Natural killer cell treated with Interleukin-12 subunit alpha and Interleukin-12 subunit beta and Interleukin-15 and Interleukin-18, amount 100 ng/mL, for 72 hours (primary cell): ENCODE data around the gene CKAP2L. TPM values are rescaled to one million over a fixed set of nuclear protein-coding genes. Genes with fewer than 3 reads are reported as not detected.
A peak's percentile ranks its signal among the peaks of the same experiment; 100 is the strongest.

Experiments
- ATAC-seq, 2 donors: fragments of 150-1000 bp; cut with Tn5 transposase in 1 of 2; sonication (Bioruptor Pico), chemical (Tn5 transposase) in 1 of 2; 2 replicates each; pipeline ENCODE4 v1.10.0; 2021
- DNase-seq: peaks from one replicate; pipeline ENCODE4 v3.0.0; 2022; ENCODE audit warnings: low spot score
- H3K27ac Mint-ChIP-seq, 2 donors: 1 replicate in 1 of 2; 2 replicates in 1 of 2; pipeline ENCODE4 v1.8.0; 2022; ENCODE audit warnings: mixed read lengths in 2 of 2, mild to moderate bottlenecking in 1 of 2, moderate library complexity in 1 of 2
- H3K27me3 Mint-ChIP-seq, 2 donors: 1 replicate in 1 of 2; 2 replicates in 1 of 2; pipeline ENCODE4 v1.8.0; 2022; ENCODE audit warnings: mixed read lengths in 2 of 2
- H3K36me3 Mint-ChIP-seq: one replicate; pipeline ENCODE4 v1.8.0; 2022; ENCODE audit warnings: mixed read lengths
- H3K4me1 Mint-ChIP-seq, 2 donors: 1 replicate in 1 of 2; 2 replicates in 1 of 2; pipeline ENCODE4 v1.8.0; 2022; ENCODE audit warnings: low read depth in 2 of 2, mixed read lengths in 2 of 2, mild to moderate bottlenecking in 1 of 2
- H3K4me3 Mint-ChIP-seq: one replicate; pipeline ENCODE4 v1.8.0; 2022; ENCODE audit warnings: mixed read lengths
- H3K9me3 Mint-ChIP-seq: 2 replicates; pipeline ENCODE4 v1.8.0; 2022; ENCODE audit warnings: mixed read lengths
- total RNA-seq, 2 donors: library from RNA; stranded (reverse); gene quantifications; one replicate each; pipeline ENCODE4 v1.2.3, GENCODE V29; 2022

The CKAP2L gene
- total RNA-seq, 2 donors from 2014 or later, result 26.8 to 45.7 TPM

DNA sequence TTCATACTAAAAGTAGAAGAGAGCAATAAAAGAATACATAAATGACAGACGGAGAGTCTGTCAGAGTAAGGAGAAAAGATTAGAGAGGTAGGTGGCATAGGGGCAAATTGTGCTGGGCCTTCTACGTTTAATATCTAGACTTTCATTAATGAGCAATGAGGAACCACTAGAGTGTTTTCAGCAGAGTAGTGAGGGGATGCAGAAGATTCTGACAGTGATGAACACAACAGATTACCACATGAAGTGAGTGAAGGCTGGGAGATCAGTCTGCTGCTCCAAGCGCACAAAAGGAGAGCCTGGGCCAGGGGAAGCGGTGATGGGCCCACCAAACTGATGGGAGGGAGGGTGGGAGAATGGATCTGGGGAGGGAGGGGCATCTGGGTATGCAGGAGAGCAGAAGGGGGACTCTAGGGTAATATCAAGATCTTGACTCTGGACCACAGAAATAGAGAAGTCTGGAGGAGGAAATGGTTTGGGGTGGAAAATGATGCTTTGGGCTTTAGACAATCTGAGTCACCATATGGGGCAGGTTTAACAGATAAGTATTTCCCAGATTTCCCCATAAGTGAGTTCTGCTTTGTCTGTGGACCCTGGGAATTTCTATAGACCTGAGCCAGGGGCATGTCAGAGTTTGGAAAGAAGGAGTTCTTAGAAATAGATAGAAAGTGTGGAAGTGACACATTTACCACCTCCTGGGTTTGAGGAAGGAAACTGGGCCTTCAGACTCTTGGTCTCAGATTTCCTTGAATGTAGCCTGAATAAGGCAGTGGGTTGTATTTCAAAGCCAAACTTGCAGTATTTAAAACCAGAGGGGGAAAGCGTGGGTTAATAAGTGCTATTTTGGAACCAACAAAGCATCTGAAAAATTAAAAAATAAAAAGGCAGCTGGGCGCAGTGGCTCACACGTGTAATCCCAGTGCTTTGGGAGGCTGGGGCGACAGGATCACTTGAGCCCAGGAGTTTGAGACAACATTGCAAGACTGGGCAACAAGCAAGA lies 34.9 kb upstream of the CKAP2L start:
- Mint-ChIP-seq H3K4me3 (peak overlapping the region; percentile 66), H3K9me3 (peaks cover 3% of the 10 kb centered on the region), H3K4me1 (peaks cover 33 to 39% of the 10 kb centered on the region in 2 donors), H3K36me3 (no peaks in the 10 kb centered on the region), H3K27ac (peak overlapping the region; percentile 68 to 75), H3K27me3 (no peaks in the 10 kb centered on the region)
- DNase-seq (peak; percentile 62), ATAC-seq (peak; percentile 28 to 60)

DNA sequence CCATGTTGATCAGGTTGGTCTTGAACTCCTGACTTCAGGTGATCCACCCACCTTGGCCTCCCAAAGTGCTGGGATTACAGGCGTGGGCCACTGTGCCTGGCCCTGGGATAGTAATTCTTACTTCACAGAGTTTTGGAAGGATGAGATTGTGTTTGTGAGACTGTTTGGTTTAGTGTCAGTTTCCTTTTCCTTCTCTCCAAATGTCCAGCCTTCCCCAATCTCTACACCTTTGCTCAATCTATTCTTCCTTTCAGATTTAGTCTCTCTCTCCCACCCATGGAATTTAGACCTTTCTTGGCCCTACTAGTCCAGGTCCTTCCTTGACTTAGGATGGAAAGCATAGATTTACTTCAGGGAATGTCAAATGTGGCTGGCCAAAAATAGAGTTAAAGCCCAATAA lies 32.1 kb upstream of the CKAP2L start:
- Mint-ChIP-seq H3K4me1 (peaks cover 43 to 45% of the 10 kb centered on the region in 2 donors), H3K4me3 (no peak overlapping the region), H3K36me3 (peaks cover 5% of the 10 kb centered on the region), H3K27me3 (no peaks in the 10 kb centered on the region), H3K9me3 (peaks cover 10% of the 10 kb centered on the region), H3K27ac (peak overlapping the region in 1 of 2 donors; percentile 10)
- ATAC-seq (no peak), DNase-seq (no peak)

DNA sequence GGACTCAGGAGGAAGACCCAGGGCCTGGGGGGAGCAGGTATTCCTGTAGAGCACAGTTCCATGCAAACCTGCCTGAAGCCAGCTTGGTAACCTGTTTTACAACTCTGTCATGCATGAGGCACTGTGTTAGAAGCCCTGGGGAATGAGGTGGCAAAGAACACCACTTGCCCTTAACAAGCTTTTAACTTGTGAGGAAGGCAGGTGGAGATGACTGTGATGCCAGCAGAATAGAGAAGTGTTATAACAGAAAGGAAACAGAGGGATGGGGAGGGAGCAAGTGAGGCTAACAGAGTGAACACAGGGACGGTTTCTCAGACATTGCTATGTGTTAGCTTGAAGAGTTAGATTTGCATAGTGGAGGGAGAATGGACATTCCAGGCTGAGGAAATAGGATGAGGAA lies 31.4 kb upstream of the CKAP2L start:
- H3K27me3 Mint-ChIP-seq, result no peaks in the 10 kb centered on the region
- peaks cover 5% of the 10 kb centered on the region for H3K36me3 Mint-ChIP-seq
- no peak overlapping the region for H3K4me3 Mint-ChIP-seq
- H3K27ac Mint-ChIP-seq, result peak overlapping the region in 1 of 2 donors; percentile 92
- peaks cover 10% of the 10 kb centered on the region for H3K9me3 Mint-ChIP-seq
- DNase-seq, result no peak
- peaks cover 43 to 44% of the 10 kb centered on the region in 2 donors for H3K4me1 Mint-ChIP-seq
- ATAC-seq, result peak; percentile 43 to 48

DNA sequence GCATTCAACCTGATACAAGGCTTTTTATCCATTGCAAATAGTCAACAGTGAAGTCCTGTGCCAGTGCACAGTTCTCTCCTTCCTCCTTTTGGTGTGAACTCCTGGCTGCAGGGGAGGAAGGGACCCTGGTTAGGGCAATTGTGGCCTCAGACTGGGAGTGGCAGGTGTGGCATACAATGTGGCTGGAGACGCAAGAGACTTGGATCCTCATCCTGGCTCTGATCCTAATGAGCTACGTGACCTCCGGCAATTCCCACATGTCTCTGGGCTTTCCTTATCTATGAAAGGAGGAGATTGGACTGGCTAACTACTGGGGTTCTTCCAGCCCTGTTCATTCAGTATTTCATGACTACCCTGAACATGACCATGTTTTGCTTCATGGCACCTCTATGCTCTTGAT lies 30.4 kb upstream of the CKAP2L start:
- H3K9me3 Mint-ChIP-seq, result peaks cover 10% of the 10 kb centered on the region
- DNase-seq (no peak), ATAC-seq (no peak)
- H3K36me3 Mint-ChIP-seq, result peaks cover 5% of the 10 kb centered on the region
- peak overlapping the region in 1 of 2 donors; percentile 92 for H3K27ac Mint-ChIP-seq
- no peak overlapping the region for H3K4me3 Mint-ChIP-seq
- H3K27me3 Mint-ChIP-seq, result no peaks in the 10 kb centered on the region
- peaks cover 37 to 38% of the 10 kb centered on the region in 2 donors for H3K4me1 Mint-ChIP-seq

DNA sequence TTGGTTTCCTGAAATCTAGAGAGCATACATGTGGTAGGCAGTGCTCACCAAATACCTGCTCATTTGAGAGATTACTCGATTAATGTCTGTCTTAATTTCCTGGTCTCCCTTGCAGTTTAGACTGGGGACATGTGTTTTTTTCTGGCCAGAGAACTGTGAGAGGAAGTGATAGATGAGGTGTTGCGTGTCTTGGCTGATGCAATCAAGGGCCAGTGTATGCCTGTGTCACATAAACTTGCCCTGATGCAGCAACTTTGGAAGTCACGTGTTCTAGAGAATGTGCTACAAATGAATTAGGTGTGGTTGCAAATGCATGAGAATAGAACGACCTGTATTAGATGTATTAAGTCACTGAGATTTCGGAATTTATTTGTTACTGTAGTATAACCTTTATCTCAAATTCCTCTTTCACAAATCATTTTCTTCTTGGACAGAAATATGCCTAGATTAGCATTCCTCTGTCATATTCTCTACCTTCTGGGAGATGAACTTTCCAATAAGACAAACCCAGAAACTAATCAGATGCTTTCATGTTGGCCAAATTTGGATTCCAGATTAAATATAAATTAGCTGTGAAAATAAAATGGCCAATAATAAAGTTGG lies 29.8 kb upstream of the CKAP2L start:
- ATAC-seq, result peak; percentile 92
- Mint-ChIP-seq H3K9me3 (peaks cover 10% of the 10 kb centered on the region), H3K27me3 (no peaks in the 10 kb centered on the region), H3K4me3 (peak overlapping the region; percentile 65), H3K27ac (peak overlapping the region; percentile 82 to 92), H3K36me3 (peaks cover 5% of the 10 kb centered on the region), H3K4me1 (peaks cover 31 to 33% of the 10 kb centered on the region in 2 donors)
- DNase-seq, result peak; percentile 85

DNA sequence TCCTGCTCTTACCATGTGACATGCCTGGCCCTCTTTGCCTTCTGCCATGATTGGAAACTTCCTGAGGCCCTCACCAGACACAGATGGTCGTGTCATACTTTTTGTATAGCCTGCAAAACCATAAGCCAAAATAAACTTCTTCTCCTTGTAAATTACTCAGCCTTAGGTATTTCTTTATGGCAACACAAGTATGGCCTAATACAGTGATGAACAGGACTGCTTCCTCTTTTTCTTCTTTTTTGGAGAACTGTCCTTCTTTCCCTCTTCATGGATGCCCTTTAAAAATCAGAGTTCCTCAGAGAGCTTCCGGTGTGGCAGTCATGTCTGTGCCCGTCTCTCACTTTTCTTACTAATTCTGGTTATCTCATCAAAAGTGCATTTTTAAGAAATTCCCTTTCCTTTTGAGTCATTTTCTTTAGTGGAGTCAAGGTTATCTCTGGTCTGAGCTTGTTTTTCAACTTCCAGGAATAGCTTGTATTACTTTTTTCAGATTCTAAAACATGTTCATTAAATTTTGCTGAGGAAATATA lies 29.1 kb upstream of the CKAP2L start:
- H3K27ac Mint-ChIP-seq, result peak overlapping the region; percentile 82 to 92
- peaks cover 5% of the 10 kb centered on the region for H3K36me3 Mint-ChIP-seq
- peak; percentile 42 to 50 for ATAC-seq
- H3K4me1 Mint-ChIP-seq, result peaks cover 26 to 27% of the 10 kb centered on the region in 2 donors
- H3K4me3 Mint-ChIP-seq, result peak overlapping the region; percentile 38
- peaks cover 7% of the 10 kb centered on the region for H3K9me3 Mint-ChIP-seq
- no peak for DNase-seq
- H3K27me3 Mint-ChIP-seq, result no peaks in the 10 kb centered on the region

DNA sequence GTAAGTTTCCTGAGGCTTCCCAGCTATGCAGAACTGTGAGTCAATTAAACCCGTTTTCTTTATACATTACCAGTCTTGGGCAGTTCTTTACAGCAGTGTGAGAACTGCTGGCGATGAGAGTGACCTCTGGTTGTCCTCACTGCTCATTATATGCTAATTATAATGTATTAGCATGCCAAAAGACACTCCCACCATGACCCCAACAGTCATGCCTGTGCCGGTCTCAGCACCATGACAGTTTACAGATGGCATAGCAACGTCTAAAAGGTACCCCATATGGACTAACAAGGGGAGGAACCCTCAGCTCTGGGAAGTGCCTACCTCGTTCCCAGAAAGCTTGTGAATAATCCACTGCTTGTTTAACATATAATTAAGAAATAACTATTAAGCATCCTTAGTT lies 28.0 kb upstream of the CKAP2L start:
- Mint-ChIP-seq H3K27me3 (no peaks in the 10 kb centered on the region), H3K27ac (no peak overlapping the region), H3K4me3 (no peak overlapping the region), H3K9me3 (peaks cover 7% of the 10 kb centered on the region), H3K4me1 (peaks cover 23 to 30% of the 10 kb centered on the region in 2 donors), H3K36me3 (peaks cover 5% of the 10 kb centered on the region)
- no peak for DNase-seq
- ATAC-seq, result no peak

DNA sequence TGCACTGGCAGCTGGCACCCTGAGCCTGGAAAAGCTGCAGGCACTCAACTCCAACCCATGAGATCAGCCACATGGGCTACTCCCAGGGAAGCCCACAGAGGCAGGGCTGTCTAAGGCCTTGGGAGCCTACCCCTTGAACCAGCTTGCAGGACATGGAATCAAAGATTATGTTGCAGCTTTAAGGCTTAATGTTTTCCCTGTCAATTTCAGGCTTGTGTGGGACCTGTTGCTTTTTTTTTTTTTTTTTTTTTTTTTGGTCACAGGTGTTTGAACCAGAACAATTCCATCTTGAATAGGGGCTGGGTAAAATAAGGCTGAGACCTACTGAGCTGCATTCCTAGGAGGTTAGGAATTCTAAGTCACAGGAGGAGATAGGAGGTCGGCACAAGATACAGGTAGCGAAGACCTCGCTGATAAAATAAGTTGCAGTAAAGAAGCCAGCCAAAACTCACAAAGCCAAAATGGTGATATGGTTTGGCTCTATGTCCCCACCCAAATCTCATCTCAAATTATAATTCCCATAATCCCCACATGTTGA lies 27.4 kb upstream of the CKAP2L start:
- H3K36me3 Mint-ChIP-seq, result peaks cover 5% of the 10 kb centered on the region
- no peaks in the 10 kb centered on the region for H3K27me3 Mint-ChIP-seq
- DNase-seq, result no peak
- no peak overlapping the region for H3K27ac Mint-ChIP-seq
- no peak for ATAC-seq
- peaks cover 7% of the 10 kb centered on the region for H3K9me3 Mint-ChIP-seq
- H3K4me3 Mint-ChIP-seq, result no peak overlapping the region
- peaks cover 24 to 36% of the 10 kb centered on the region in 2 donors for H3K4me1 Mint-ChIP-seq

DNA sequence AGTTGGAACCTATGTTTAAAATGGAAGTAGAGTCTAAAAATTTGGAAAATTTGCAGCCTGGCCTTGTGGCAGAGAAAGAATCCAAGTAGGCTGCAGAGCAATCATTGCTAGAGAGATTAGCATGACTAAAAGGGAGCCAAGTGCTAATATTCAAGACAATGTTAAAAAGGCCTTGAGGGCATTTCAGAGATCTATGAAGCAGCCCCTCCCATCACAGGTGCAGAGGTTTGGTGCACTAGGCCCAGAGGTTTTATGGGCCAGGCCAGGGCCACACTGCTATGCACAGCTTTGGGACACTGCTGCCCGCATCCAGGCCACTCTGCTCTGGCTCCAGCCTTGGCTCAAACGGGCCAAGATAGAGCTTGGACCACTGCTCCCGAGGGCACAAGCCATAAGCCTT lies 26.6 kb upstream of the CKAP2L start:
- H3K36me3 Mint-ChIP-seq, result peaks cover 5% of the 10 kb centered on the region
- no peaks in the 10 kb centered on the region for H3K27me3 Mint-ChIP-seq
- DNase-seq (no peak), ATAC-seq (no peak)
- peak overlapping the region in 1 of 2 donors; percentile 34 for H3K27ac Mint-ChIP-seq
- H3K9me3 Mint-ChIP-seq, result peaks cover 7% of the 10 kb centered on the region
- peaks cover 24 to 36% of the 10 kb centered on the region in 2 donors for H3K4me1 Mint-ChIP-seq
- no peak overlapping the region for H3K4me3 Mint-ChIP-seq

DNA sequence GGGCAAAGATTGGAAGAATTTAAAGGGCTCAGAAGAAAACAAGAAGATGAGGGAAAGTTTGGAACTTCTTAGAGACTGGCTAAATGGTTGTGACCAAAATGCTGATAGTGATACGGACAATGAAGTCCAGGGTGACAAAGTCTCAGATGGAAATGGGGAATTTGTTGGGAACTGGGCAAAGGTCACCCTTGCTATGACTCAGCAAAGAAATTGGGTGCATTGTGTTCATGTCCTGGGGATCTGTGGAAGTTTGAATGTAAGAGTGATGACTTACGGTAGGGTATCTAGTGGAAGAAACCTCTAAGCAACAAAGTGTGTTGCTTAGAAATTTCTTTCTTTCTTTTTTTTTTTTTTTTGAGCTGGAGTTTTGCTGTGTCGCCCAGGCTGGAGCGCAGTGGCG lies 25.9 kb upstream of the CKAP2L start:
- Mint-ChIP-seq H3K4me1 (peaks cover 24 to 30% of the 10 kb centered on the region in 2 donors), H3K36me3 (peaks cover 5% of the 10 kb centered on the region), H3K27ac (peak overlapping the region in 1 of 2 donors; percentile 34), H3K4me3 (no peak overlapping the region), H3K9me3 (peaks cover 7% of the 10 kb centered on the region), H3K27me3 (no peaks in the 10 kb centered on the region)
- ATAC-seq (no peak), DNase-seq (no peak)

DNA sequence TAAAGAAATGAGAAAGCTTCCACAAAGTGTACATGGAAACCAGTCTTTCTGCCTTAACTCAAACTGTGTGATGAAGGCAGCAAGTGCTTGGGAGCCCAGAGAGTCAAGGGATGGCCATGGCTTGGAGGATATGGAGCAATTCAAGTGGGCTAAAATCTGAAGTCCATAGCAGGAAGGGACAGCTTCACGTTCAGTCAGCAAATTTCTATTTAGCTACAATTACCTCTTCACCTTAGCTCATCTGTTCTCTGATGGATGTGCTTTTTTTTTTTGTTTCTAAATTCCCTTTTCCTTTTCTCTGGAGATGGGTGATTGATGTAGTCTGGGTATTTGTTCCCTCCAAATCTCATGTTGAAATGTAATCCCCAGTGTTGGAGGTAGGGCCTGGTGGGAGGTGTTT lies 24.8 kb upstream of the CKAP2L start:
- Mint-ChIP-seq H3K9me3 (peaks cover 7% of the 10 kb centered on the region), H3K27me3 (peaks cover 0 to 8% of the 10 kb centered on the region in 2 donors), H3K4me1 (peaks cover 26 to 28% of the 10 kb centered on the region in 2 donors), H3K36me3 (peaks cover 5% of the 10 kb centered on the region), H3K27ac (peak overlapping the region in 1 of 2 donors; percentile 56), H3K4me3 (no peak overlapping the region)
- no peak for DNase-seq
- ATAC-seq, result no peak

DNA sequence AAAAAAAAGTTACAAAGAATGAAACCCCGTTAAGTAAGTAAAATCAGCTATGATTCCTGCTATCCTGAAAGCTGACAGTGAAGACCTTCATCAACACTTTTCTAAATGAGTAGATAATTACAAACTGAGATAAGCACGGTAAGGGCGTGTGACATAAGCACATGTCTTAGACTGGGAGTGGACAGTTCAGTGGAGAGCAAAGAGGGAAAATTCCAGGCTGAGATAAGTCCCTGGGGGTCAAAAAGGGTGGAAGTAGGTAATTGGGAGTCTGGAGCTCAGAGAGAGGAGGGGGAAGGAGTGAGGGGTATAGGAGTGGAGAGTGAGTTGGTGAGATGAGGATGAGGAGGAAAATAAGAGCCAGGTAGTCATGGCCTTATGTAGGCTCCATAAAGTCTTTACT lies 24.2 kb upstream of the CKAP2L start:
- ATAC-seq (no peak), DNase-seq (no peak)
- Mint-ChIP-seq H3K4me1 (peaks cover 26 to 28% of the 10 kb centered on the region in 2 donors), H3K36me3 (peaks cover 5% of the 10 kb centered on the region), H3K9me3 (peaks cover 7% of the 10 kb centered on the region), H3K27me3 (peaks cover 0 to 13% of the 10 kb centered on the region in 2 donors), H3K4me3 (no peak overlapping the region), H3K27ac (peak overlapping the region in 1 of 2 donors; percentile 56)

DNA sequence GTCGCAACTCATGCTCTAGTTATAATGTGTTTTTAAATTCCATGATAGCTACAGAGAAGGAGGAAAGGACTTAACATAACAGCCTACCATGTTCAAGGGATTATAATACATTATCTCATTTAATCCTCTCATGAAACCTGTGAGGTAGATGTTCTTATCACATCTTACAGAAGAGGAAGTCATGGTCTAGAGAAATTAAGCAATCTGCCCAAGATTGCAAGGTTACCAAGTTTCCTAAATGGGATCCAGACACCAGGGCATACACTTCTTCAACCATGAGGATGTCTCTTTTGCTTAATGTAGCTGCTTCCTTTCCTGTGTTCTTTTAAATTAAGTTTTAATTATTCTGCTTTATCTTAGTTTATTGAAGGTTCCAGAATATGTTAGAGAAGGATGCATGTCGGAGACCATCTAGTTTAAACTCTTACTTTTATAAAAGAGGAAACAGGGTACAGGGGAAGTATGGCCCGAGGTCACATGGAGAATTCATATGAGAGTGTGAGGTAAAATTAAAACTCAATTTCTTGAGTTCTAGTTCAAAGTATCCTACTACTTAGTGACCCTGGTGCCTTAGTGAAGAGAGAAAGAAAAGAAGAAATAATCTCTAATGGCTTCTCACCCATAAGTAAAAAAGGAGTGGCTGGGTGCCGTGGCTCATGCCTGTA lies 23.5 kb upstream of the CKAP2L start:
- ATAC-seq, result no peak
- peaks cover 0 to 17% of the 10 kb centered on the region in 2 donors for H3K27me3 Mint-ChIP-seq

More for the DNA sequence above, 23.5 kb upstream of the CKAP2L start:
- Mint-ChIP-seq H3K4me3 (no peak overlapping the region), H3K27ac (peak overlapping the region in 1 of 2 donors; percentile 56), H3K9me3 (no peaks in the 10 kb centered on the region), H3K36me3 (no peaks in the 10 kb centered on the region), H3K4me1 (peaks cover 22 to 26% of the 10 kb centered on the region in 2 donors)
- DNase-seq, result no peak
